ENCODE data around the gene GATB. TPM values are rescaled to one million over a fixed set of nuclear protein-coding genes. Genes with fewer than 3 reads are reported as not detected.

GATB gene
- total and polyA plus RNA-seq, 2 of the 4 experiments (the other 2 are of a cell fraction), result 18.7 to 20.3 TPM

GRCh38 chr4:151651496-151651895, 109.3 kb downstream of the GATB start:
- POLR2A ChIA-PET (ENCODE audit: unreplicated experiment), result interaction anchor here (0.6 kb wide), 1 partner anchor 369 kb away, joined by 3 read pairs; no protein-coding TSS in a partner anchor
- WGBS, 2 experiments (ENCODE audit: extremely low coverage in 2 of 2, insufficient read length in 1 of 2), result no CpG with 5 or more reads among the region's 1 CpG

More at GRCh38 chr4:151651496-151651895, 109.3 kb downstream of the GATB start:
- Histone ChIP-seq H3K4me2 (ENCODE audit: low read depth, low read length) (no peak overlapping the region), H3K36me3 (ENCODE audit: control insufficient read depth, insufficient read depth, low read length) (no peaks in the 10 kb centered on the region), H3K4ac (ENCODE audit: low read depth, low read length) (no peak overlapping the region), H4K5ac (ENCODE audit: low read depth, low read length) (no peak overlapping the region), H3K79me1 (ENCODE audit: low read depth in 1 of 2, low read length in 2 of 2) (no peaks in the 10 kb centered on the region), H2BK120ac (ENCODE audit: low read depth, low read length) (no peak overlapping the region), H3K27ac (ENCODE audit: insufficient read depth, low read length) (no peak overlapping the region), H2BK20ac (ENCODE audit: low read depth, low read length) (no peak overlapping the region), H3K9me1 (ENCODE audit: insufficient read depth, low read length) (0 out of 2 replicates have a peak, but pooled peaks cover 2% of the 10 kb centered on the region), H2AFZ (replicated peaks; ENCODE audit: low read length, poor library complexity) (no peak overlapping the region), H3K18ac (ENCODE audit: low read depth, low read length) (no peak overlapping the region), H3K4me1 (ENCODE audit: control insufficient read depth, insufficient read depth, low read length) (no peaks in the 10 kb centered on the region), H4K20me1 (ENCODE audit: insufficient read depth, low read length) (no peaks in the 10 kb centered on the region), H2AK5ac (ENCODE audit: low read depth, low read length) (no peak overlapping the region), H2AK9ac (replicated peaks; ENCODE audit: low read depth, low read length, poor library complexity) (no peak overlapping the region), H3K23ac (ENCODE audit: low read depth, low read length) (no peak overlapping the region), H3K9me3 (ENCODE audit: control insufficient read depth, insufficient read depth, low read length) (no peaks in the 10 kb centered on the region), H2BK15ac (ENCODE audit: low read depth, low read length) (no peak overlapping the region), H3K4me3 (ENCODE audit: insufficient read depth, low read depth, low read length) (no peak overlapping the region), H4K8ac (ENCODE audit: low read depth in 2 of 2, low read length in 2 of 2) (no peak overlapping the region), H3K27me3 (ENCODE audit: control insufficient read depth, insufficient read depth, low read length) (peaks cover 22% of the 10 kb centered on the region), H3K56ac (ENCODE audit: extremely low read depth, insufficient read depth, low read length) (no peak overlapping the region), H2BK5ac (ENCODE audit: low read depth, low read length, poor library complexity, severe bottlenecking) (no peak overlapping the region), H3K9ac (ENCODE audit: low read depth, low read length) (no peak overlapping the region), H3K14ac (replicated peaks; ENCODE audit: low read depth, low read length) (no peak overlapping the region), H4K91ac (ENCODE audit: insufficient read depth, low read depth, low read length) (no peak overlapping the region)
- ATAC-seq (ENCODE audit: low read depth), result no peak
- intact Hi-C loops (cut with micrococcal nuclease), result no loop called here
- TF ChIP-seq CEBPB (IDR thresholded peaks at IDR 0.05; ENCODE audit: low read depth, low read length), result no peak
- no peak for TF ChIP-seq MAFK (IDR thresholded peaks at IDR 0.05; ENCODE audit: low read depth, low read length)
- no peak for TF ChIP-seq MAZ (IDR thresholded peaks at IDR 0.05; ENCODE audit: borderline replicate concordance, low read depth, low read length)
- TF ChIP-seq FOS (IDR thresholded peaks at IDR 0.05; ENCODE audit: low read depth, low read length), result no peak
- no peak for TF ChIP-seq CTCF (conservative IDR thresholded peaks at IDR 0.05; ENCODE audit: low read depth, low read length)
- TF ChIP-seq RAD21 (IDR thresholded peaks at IDR 0.05; ENCODE audit: low read length), result no peak
- no peak for TF ChIP-seq BHLHE40 (IDR thresholded peaks at IDR 0.05; ENCODE audit: low read depth, low read length)
- TF ChIP-seq CHD1 (IDR thresholded peaks at IDR 0.05; ENCODE audit: low read depth, low read length), result no peak
- TF ChIP-seq USF2 (IDR thresholded peaks at IDR 0.05; ENCODE audit: low read depth, low read length), result no peak
- no peak for TF ChIP-seq RFX5 (IDR thresholded peaks at IDR 0.05; ENCODE audit: low read depth, low read length)
- TF ChIP-seq NFE2L2 (IDR thresholded peaks at IDR 0.05; ENCODE audit: low read depth, low read length), result no peak
- TF ChIP-seq MXI1 (IDR thresholded peaks at IDR 0.05; ENCODE audit: borderline replicate concordance, low read depth, low read length), result no peak
- TF ChIP-seq SMC3 (IDR thresholded peaks at IDR 0.05; ENCODE audit: low read depth, low read length), result no peak
- TF ChIP-seq RCOR1 (IDR thresholded peaks at IDR 0.05; ENCODE audit: insufficient replicate concordance, low read length), result no peak
- no peak for TF ChIP-seq POLR2A (IDR thresholded peaks at IDR 0.05; ENCODE audit: low read depth, low read length)
- TF ChIP-seq ELK1 (IDR thresholded peaks at IDR 0.05; ENCODE audit: borderline replicate concordance, low read depth, low read length), result no peak
- no peak for DNase-seq
- in situ Hi-C loops (cut with MboI; ENCODE audit: low sequenced_read_pairs), result no loop called here
- CTCF ChIA-PET, result no interaction called here
- no TSS peak for BruUV-seq (replicated peaks)
- dilution Hi-C loops (cut with HindIII; ENCODE audit: low sequenced_read_pairs, unreplicated experiment), result no loop called here

All from IMR-90 (cell line).